ENCODE data around the gene FGR. TPM values are rescaled to one million over a fixed set of nuclear protein-coding genes. Genes with fewer than 3 reads are reported as not detected.

Gene FGR
- total and polyA plus RNA-seq, 2 of the 13 experiments (the other 11 are each of a cell fraction or from before 2014, with no cell fraction given), result not detected

DNA sequence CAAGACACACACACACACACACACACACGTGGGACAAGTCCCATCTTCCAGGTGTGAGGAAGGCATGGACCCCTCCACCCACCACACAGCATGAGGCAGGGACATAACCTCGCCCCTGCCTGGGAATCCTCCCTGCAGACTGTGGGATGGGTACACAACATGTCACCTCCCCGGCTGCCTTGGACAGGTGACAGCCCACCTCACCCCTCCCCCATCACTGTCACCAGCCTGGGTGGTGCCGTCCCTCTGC, 71.7 kb downstream of the FGR start (continued):
- TF ChIP-seq, protein P1, sequence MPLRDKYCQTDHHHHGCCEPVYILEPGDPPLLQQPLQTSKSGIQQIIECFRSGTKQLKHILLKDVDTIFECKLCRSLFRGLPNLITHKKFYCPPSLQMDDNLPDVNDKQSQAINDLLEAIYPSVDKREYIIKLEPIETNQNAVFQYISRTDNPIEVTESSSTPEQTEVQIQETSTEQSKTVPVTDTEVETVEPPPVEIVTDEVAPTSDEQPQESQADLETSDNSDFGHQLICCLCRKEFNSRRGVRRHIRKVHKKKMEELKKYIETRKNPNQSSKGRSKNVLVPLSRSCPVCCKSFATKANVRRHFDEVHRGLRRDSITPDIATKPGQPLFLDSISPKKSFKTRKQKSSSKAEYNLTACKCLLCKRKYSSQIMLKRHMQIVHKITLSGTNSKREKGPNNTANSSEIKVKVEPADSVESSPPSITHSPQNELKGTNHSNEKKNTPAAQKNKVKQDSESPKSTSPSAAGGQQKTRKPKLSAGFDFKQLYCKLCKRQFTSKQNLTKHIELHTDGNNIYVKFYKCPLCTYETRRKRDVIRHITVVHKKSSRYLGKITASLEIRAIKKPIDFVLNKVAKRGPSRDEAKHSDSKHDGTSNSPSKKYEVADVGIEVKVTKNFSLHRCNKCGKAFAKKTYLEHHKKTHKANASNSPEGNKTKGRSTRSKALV (CRISPR knock-in tag; IDR thresholded peaks at IDR 0.05), result no peak
- TF ChIP-seq, protein P2, sequence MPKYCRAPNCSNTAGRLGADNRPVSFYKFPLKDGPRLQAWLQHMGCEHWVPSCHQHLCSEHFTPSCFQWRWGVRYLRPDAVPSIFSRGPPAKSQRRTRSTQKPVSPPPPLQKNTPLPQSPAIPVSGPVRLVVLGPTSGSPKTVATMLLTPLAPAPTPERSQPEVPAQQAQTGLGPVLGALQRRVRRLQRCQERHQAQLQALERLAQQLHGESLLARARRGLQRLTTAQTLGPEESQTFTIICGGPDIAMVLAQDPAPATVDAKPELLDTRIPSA (CRISPR knock-in tag; IDR thresholded peaks at IDR 0.05; ENCODE audit: borderline replicate concordance), result 0 out of 2 replicates have a peak, but pooled peaks have one; percentile 60
- TF ChIP-seq, protein P3, sequence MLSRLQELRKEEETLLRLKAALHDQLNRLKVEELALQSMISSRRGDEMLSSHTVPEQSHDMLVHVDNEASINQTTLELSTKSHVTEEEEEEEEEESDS (CRISPR knock-in tag; IDR thresholded peaks at IDR 0.05; ENCODE audit: borderline replicate concordance), result no peak
- TF ChIP-seq ZFY (CRISPR knock-in tag; IDR thresholded peaks at IDR 0.05), result no peak
- no peak for TF ChIP-seq AHR (CRISPR knock-in tag; IDR thresholded peaks at IDR 0.05)
- TF ChIP-seq, protein P4, sequence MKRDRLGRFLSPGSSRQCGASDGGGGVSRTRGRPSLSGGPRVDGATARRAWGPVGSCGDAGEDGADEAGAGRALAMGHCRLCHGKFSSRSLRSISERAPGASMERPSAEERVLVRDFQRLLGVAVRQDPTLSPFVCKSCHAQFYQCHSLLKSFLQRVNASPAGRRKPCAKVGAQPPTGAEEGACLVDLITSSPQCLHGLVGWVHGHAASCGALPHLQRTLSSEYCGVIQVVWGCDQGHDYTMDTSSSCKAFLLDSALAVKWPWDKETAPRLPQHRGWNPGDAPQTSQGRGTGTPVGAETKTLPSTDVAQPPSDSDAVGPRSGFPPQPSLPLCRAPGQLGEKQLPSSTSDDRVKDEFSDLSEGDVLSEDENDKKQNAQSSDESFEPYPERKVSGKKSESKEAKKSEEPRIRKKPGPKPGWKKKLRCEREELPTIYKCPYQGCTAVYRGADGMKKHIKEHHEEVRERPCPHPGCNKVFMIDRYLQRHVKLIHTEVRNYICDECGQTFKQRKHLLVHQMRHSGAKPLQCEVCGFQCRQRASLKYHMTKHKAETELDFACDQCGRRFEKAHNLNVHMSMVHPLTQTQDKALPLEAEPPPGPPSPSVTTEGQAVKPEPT (CRISPR knock-in tag; IDR thresholded peaks at IDR 0.05; ENCODE audit: low read depth), result 0 out of 2 replicates have a peak, but pooled peaks have one; percentile 32
- no peak for TF ChIP-seq SETDB1 (CRISPR knock-in tag; IDR thresholded peaks at IDR 0.05; ENCODE audit: borderline replicate concordance)
- 0 out of 2 replicates have a peak, but pooled peaks have one; percentile 20 for TF ChIP-seq ZNF431 (CRISPR knock-in tag; IDR thresholded peaks at IDR 0.05; ENCODE audit: borderline replicate concordance, low read depth)
- no peak for TF ChIP-seq PRPF4 (IDR thresholded peaks at IDR 0.05; ENCODE audit: low read depth, low read length, poor library complexity, severe bottlenecking)
- TF ChIP-seq, protein P5, sequence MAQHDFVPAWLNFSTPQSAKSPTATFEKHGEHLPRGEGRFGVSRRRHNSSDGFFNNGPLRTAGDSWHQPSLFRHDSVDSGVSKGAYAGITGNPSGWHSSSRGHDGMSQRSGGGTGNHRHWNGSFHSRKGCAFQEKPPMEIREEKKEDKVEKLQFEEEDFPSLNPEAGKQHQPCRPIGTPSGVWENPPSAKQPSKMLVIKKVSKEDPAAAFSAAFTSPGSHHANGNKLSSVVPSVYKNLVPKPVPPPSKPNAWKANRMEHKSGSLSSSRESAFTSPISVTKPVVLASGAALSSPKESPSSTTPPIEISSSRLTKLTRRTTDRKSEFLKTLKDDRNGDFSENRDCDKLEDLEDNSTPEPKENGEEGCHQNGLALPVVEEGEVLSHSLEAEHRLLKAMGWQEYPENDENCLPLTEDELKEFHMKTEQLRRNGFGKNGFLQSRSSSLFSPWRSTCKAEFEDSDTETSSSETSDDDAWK (CRISPR knock-in tag; IDR thresholded peaks at IDR 0.05), result no peak
- no peak for TF ChIP-seq ZNF282 (IDR thresholded peaks at IDR 0.05; ENCODE audit: partially characterized antibody)
- TF ChIP-seq ZNF335 (CRISPR knock-in tag; IDR thresholded peaks at IDR 0.05), result no peak
- TF ChIP-seq, protein P6, sequence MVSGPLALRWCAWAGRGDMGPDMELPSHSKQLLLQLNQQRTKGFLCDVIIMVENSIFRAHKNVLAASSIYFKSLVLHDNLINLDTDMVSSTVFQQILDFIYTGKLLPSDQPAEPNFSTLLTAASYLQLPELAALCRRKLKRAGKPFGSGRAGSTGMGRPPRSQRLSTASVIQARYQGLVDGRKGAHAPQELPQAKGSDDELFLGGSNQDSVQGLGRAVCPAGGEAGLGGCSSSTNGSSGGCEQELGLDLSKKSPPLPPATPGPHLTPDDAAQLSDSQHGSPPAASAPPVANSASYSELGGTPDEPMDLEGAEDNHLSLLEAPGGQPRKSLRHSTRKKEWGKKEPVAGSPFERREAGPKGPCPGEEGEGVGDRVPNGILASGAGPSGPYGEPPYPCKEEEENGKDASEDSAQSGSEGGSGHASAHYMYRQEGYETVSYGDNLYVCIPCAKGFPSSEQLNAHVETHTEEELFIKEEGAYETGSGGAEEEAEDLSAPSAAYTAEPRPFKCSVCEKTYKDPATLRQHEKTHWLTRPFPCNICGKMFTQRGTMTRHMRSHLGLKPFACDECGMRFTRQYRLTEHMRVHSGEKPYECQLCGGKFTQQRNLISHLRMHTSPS (CRISPR knock-in tag; IDR thresholded peaks at IDR 0.05; ENCODE audit: low read depth), result no peak
- peak; percentile 43; the same call in 1 of the 2 replicates for TF ChIP-seq ZNF570 (CRISPR knock-in tag; IDR thresholded peaks at IDR 0.05; ENCODE audit: borderline replicate concordance)
- TF ChIP-seq ZNF737 (CRISPR knock-in tag; IDR thresholded peaks at IDR 0.05; ENCODE audit: borderline replicate concordance), result no peak
- TF ChIP-seq, protein P7, sequence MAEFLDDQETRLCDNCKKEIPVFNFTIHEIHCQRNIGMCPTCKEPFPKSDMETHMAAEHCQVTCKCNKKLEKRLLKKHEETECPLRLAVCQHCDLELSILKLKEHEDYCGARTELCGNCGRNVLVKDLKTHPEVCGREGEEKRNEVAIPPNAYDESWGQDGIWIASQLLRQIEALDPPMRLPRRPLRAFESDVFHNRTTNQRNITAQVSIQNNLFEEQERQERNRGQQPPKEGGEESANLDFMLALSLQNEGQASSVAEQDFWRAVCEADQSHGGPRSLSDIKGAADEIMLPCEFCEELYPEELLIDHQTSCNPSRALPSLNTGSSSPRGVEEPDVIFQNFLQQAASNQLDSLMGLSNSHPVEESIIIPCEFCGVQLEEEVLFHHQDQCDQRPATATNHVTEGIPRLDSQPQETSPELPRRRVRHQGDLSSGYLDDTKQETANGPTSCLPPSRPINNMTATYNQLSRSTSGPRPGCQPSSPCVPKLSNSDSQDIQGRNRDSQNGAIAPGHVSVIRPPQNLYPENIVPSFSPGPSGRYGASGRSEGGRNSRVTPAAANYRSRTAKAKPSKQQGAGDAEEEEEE (CRISPR knock-in tag; IDR thresholded peaks at IDR 0.05; ENCODE audit: borderline replicate concordance), result no peak
- TF ChIP-seq TBP (CRISPR knock-in tag; IDR thresholded peaks at IDR 0.05), result 0 out of 2 replicates have a peak, but pooled peaks have one; percentile 70
